SK-N-SH treated with all-trans-retinoic acid at 6 μM for 48 hours (cell line): Measurements from ENCODE around the gene PEX5L.

Experiments
- BACH2 ChIP-seq: fragments of 250-450 bp; sonication (Bioruptor Pico); IDR thresholded peaks from 2 replicates; pipeline ENCODE4 v1.9.0; 2021; ENCODE audit warnings: mild to moderate bottlenecking, borderline replicate concordance
- CREB5 ChIP-seq: fragments of 250-450 bp; sonication (Bioruptor Pico); IDR thresholded peaks from 2 replicates; pipeline ENCODE4 v1.5.1; 2020; ENCODE audit warnings: low read depth, mild to moderate bottlenecking, moderate library complexity
- PATZ1 ChIP-seq: fragments of 250-450 bp; sonication (Bioruptor Pico); IDR thresholded peaks from 2 replicates; pipeline ENCODE4 v1.8.0; 2020; ENCODE audit warnings: mild to moderate bottlenecking, moderate library complexity, borderline replicate concordance

GRCh38 chr3:179971280-179971679 is 65.5 kb downstream of the PEX5L start:
- no peak for TF ChIP-seq PATZ1 (CRISPR knock-in tag)
- no peak for TF ChIP-seq BACH2 (CRISPR knock-in tag)
- no peak for TF ChIP-seq CREB5 (CRISPR knock-in tag)
